DND-41 (cell line): ENCODE measurements around the gene ARHGAP26.

Source experiments
- EZH2 ChIP-seq: IDR thresholded peaks from 3 replicates; pipeline ENCODE4 v1.6.1; 2012; ENCODE audit warnings: borderline replicate concordance, low read depth, mild to moderate bottlenecking, moderate library complexity, low read length, inconsistent platforms; ENCODE audit not compliant: severe bottlenecking
- TF ChIP-seq, protein P1 (sequence below): IDR thresholded peaks from 2 replicates; pipeline ENCODE4 v1.5.1; 2012; ENCODE audit warnings: borderline replicate concordance, low read length, moderate library complexity, mild to moderate bottlenecking; ENCODE audit not compliant: poor library complexity, severe bottlenecking; ENCODE audit errors: extremely low read depth

DNA sequence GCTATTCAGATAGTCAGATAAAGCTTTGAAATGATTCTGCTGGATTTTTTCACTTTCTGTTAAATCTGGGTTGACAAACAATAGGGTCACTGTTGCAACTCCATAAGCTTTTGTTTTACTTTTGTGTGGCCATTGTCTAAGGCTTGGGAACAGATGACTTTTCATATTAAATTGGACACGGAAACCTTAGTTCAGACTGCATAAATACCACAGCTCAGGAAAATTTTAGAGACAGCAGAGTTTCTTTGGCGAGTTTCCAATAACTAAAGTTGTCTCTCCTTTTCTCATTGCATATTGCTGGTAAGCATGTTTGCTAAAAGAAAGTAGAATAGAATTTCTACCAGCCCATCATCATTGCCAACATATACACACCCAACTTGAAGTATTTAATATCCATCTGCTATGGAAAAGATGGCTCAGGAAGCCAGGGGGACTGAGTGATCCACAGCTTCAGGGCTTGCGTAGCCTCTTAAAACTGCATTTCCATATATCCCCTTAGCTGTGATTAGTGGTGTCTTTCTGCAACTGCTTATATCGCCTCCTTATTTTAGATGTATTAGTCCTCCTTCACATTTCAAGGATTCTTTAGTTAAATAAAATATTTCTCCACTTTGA is 168.2 kb downstream of the ARHGAP26 start:
- TF ChIP-seq, protein P1, sequence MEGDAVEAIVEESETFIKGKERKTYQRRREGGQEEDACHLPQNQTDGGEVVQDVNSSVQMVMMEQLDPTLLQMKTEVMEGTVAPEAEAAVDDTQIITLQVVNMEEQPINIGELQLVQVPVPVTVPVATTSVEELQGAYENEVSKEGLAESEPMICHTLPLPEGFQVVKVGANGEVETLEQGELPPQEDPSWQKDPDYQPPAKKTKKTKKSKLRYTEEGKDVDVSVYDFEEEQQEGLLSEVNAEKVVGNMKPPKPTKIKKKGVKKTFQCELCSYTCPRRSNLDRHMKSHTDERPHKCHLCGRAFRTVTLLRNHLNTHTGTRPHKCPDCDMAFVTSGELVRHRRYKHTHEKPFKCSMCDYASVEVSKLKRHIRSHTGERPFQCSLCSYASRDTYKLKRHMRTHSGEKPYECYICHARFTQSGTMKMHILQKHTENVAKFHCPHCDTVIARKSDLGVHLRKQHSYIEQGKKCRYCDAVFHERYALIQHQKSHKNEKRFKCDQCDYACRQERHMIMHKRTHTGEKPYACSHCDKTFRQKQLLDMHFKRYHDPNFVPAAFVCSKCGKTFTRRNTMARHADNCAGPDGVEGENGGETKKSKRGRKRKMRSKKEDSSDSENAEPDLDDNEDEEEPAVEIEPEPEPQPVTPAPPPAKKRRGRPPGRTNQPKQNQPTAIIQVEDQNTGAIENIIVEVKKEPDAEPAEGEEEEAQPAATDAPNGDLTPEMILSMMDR: no peak
- TF ChIP-seq EZH2: no peak
